Inflammatory macrophage (primary cell): ENCODE measurements around the gene PAX9.

Experiments used
- DNase-seq, 2 donors: peaks; one replicate each; pipeline ENCODE4 v3.0.0-alpha.2; 2020 to 2022

The PAX9 gene

GRCh38 chr14:36656687-36657398, 4.8 kb upstream of the PAX9 start:
- DNase-seq: no peak

- no peak for DNase-seq
Measured at GRCh38 chr14:36657399-36658122, 4.1 kb upstream of the PAX9 start.

- no peak for DNase-seq
Measured at GRCh38 chr14:36658123-36659009, 3.3 kb upstream of the PAX9 start.

- DNase-seq: no peak
Measured at GRCh38 chr14:36659010-36659821, 2.4 kb upstream of the PAX9 start.

- no peak for DNase-seq
Measured at GRCh38 chr14:36659822-36660735, 1.6 kb upstream of the PAX9 start.

GRCh38 chr14:36660736-36661505, 739 bp upstream of the PAX9 start:
- no peak for DNase-seq

GRCh38 chr14:36662258-36662542, 540 bp downstream of the PAX9 start:
- no peak for DNase-seq

- DNase-seq: no peak
Measured at GRCh38 chr14:36662543-36663403, 1.1 kb downstream of the PAX9 start.

- DNase-seq: no peak
Measured at GRCh38 chr14:36663404-36664321, 2.0 kb downstream of the PAX9 start.

- no peak for DNase-seq
Measured at GRCh38 chr14:36664322-36665193, 2.9 kb downstream of the PAX9 start.

GRCh38 chr14:36665887-36666415, 4.3 kb downstream of the PAX9 start:
- no peak for DNase-seq

- DNase-seq: no peak
Measured at GRCh38 chr14:36666416-36667206, 5.0 kb downstream of the PAX9 start.

GRCh38 chr14:36667679-36668078, 6.0 kb downstream of the PAX9 start:
- no peak for DNase-seq

GRCh38 chr14:36671149-36671548, 9.5 kb downstream of the PAX9 start:
- DNase-seq: no peak

GRCh38 chr14:36672095-36672494, 10.4 kb downstream of the PAX9 start:
- DNase-seq: no peak

GRCh38 chr14:36674659-36675058, 13.0 kb downstream of the PAX9 start:
- DNase-seq: no peak
